Activated CD4-positive, alpha-beta memory T cell treated with anti-CD3 and anti-CD28 coated beads for 36 hours (primary cell): ENCODE results near the gene PPP1R7. TPM values are rescaled to one million over a fixed set of nuclear protein-coding genes. Genes with fewer than 3 reads are reported as not detected.

Source experiments
- CTCF ChIA-PET: fragments of 350-600 bp; sonication (Branson Sonifier 250); formaldehyde crosslinking; loops from one replicate; lab custom pipeline; 2021; ENCODE audit warnings: antibody characterized with exemption, inconsistent platforms; lab: Charles Lee
- POLR2A ChIA-PET: fragments of 350-600 bp; sonication (Branson Sonifier 250); formaldehyde crosslinking; loops from one replicate; lab custom pipeline; 2021; ENCODE audit warnings: antibody characterized with exemption; lab: Charles Lee
- DNase-seq: peaks from one replicate; pipeline ENCODE4 v3.0.0-alpha.2; 2020
- H3K27ac Mint-ChIP-seq: one replicate; pipeline ENCODE4 v1.8.0; 2021; ENCODE audit warnings: mixed read lengths
- H3K27me3 Mint-ChIP-seq: one replicate; pipeline ENCODE4 v1.8.0; 2021; ENCODE audit warnings: mixed read lengths
- H3K36me3 Mint-ChIP-seq: one replicate; pipeline ENCODE4 v1.8.0; 2021; ENCODE audit warnings: mixed read lengths
- H3K4me1 Mint-ChIP-seq: one replicate; pipeline ENCODE4 v1.8.0; 2021; ENCODE audit warnings: low read depth, mixed read lengths
- H3K4me3 Mint-ChIP-seq: one replicate; pipeline ENCODE4 v1.8.0; 2021; ENCODE audit warnings: mild to moderate bottlenecking, mixed read lengths
- H3K9me3 Mint-ChIP-seq: one replicate; pipeline ENCODE4 v1.8.0; 2021; ENCODE audit warnings: mixed read lengths
- intact Hi-C: fragments of 100-400 bp; cut with micrococcal nuclease; formaldehyde crosslinking; loops from one replicate; pipeline ENCODE4 v1.15.1; 2023
- total RNA-seq, 2 experiments: library from RNA; stranded (reverse); gene quantifications; one replicate each; pipeline ENCODE4 v1.2.3, GENCODE V29; 2021

The PPP1R7 gene
- total RNA-seq, 2 experiments from 2014 or later, result 123 to 132 TPM

DNA sequence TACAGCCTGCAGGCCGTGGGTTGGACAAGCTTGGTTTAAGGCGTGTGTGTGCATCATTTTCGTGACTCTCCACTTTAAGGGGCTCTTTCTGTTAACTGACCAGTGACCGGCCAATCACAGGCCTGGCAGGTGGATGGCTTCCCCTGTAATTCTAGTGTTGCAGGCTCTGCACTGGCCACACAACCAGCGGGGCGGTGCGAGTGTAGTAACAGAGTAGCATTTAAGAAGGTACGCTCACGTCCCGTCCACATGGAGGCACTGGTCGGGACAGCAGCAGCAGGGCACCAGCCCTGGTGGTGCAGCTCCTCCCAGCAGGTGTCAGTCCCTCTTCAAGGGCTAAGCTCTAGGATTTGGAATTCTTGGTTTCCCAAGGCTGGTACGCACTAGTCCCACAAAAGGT is 30.2 kb downstream of the PPP1R7 start:
- H3K36me3 Mint-ChIP-seq, result peaks cover 31% of the 10 kb centered on the region
- CTCF ChIA-PET, result interaction anchor here (0.6 to 1.5 kb wide), 2 partner anchors 31 to 506 kb away, joined by 3 to 6 read pairs; partner anchors contain the start of genes DTYMK and PASK
- H3K4me1 Mint-ChIP-seq, result peaks cover 19% of the 10 kb centered on the region
- H3K27me3 Mint-ChIP-seq, result no peaks in the 10 kb centered on the region
- no peak for DNase-seq
- intact Hi-C loops, result loop anchor here (1.0 kb wide), 3 partner anchors 25 to 264 kb away; partner anchors contain the start of gene PPP1R7
- H3K9me3 Mint-ChIP-seq, result no peaks in the 10 kb centered on the region
- POLR2A ChIA-PET, result interaction anchor here (1.2 to 1.9 kb wide), 3 partner anchors 26 to 38 kb away, joined by 3 to 6 read pairs (median 4); partner anchors contain the start of gene PASK
- H3K4me3 Mint-ChIP-seq, result no peak overlapping the region
- H3K27ac Mint-ChIP-seq, result no peak overlapping the region

DNA sequence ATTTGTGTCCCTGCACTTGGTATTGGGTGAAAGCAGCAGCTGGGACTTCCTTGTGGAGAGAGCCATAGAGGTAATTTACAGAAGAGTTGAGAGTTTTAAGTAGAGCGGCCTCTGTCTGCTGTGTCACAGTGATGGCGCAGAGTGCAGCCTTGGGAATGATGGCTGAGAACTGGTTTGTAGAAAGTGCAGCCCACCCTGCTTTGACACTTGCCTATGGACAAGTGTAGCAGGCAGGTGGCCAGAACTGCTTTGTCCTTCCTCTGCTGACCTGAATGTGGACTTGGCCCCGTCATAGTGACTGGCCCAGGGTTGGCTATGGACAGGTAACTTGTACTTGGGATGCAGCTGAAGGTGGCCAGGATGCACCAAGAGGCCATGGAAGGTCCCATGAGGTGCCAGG is 31.9 kb downstream of the PPP1R7 start:
- peaks cover 19% of the 10 kb centered on the region for H3K4me1 Mint-ChIP-seq
- no peaks in the 10 kb centered on the region for H3K9me3 Mint-ChIP-seq
- H3K36me3 Mint-ChIP-seq, result peaks cover 28% of the 10 kb centered on the region
- CTCF ChIA-PET, result no interaction called here
- intact Hi-C loops, result no loop called here
- H3K27me3 Mint-ChIP-seq, result no peaks in the 10 kb centered on the region
- no peak overlapping the region for H3K4me3 Mint-ChIP-seq
- POLR2A ChIA-PET, result no interaction called here
- no peak for DNase-seq
- no peak overlapping the region for H3K27ac Mint-ChIP-seq

DNA sequence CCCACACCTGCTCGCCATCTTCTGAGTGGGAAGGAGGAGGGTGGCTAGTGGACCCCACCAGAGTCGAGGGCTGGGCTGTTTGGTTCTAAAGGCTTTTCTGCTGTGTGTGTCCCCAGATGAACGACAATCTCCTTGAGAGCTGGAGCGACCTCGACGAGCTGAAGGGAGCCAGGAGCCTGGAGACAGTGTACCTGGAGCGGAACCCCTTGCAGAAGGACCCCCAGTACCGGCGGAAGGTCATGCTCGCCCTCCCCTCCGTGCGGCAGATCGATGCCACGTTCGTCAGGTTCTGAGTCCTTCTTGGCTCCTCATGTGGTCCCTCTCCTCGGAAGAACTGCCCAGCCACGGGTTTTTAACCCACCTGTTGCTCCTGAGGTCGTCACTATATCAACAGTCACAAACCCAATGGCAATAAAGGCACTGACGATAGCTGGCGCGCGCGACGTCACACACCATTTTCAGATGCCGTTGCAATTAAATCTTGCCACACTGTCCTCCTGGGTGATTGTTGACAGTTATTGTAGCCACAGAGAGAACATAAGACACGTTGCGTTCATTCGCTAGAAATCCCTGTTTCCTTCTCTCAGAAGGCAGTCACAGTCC is 32.4 kb downstream of the PPP1R7 start:
- Mint-ChIP-seq H3K4me3 (no peak overlapping the region), H3K27me3 (no peaks in the 10 kb centered on the region), H3K4me1 (peaks cover 19% of the 10 kb centered on the region), H3K36me3 (peaks cover 28% of the 10 kb centered on the region), H3K27ac (no peak overlapping the region), H3K9me3 (no peaks in the 10 kb centered on the region)
- CTCF ChIA-PET, result no interaction called here
- POLR2A ChIA-PET, result no interaction called here
- intact Hi-C loops, result no loop called here
- DNase-seq, result no peak

DNA sequence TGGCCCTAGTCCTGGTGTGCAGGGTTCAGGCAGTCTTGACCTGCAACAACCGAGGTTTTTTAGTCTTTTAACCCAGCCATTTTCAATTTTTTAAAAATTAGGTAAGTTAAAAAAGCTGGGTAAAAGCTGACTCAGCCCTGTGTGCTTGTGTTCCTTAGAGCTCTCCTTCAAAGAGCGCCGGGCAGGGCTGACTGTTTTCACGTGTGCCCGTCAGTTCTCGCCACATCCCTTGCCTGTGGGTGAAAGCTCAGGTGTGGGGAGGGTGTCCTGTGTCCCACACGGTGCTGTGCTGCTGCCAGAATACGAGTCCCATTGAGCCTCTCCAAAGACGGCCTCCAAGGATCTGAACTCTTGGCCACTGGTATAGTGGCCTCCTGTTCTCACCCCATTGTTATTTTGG is 33.0 kb downstream of the PPP1R7 start:
- H3K36me3 Mint-ChIP-seq, result peaks cover 26% of the 10 kb centered on the region

DNA sequence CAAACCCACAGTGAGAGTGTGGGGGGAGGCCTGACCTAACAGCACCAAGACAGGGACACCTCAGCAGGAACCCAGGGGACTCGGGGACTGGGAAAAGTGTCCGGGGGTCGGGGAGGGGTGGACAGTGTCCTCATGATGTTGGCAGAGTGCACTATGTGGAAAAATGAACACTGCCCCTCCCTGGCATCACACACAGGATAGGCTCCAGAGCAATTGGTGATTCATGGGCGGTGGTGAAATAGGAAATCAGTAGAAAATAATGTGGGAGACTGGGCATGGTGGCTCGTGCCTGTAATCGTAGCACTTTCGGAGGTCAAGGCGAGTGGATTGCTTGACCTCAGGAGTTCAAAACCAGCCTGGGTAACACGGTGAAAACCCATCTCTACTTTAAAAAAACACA is 34.6 kb downstream of the PPP1R7 start:
- no peak overlapping the region for H3K4me3 Mint-ChIP-seq
- no peaks in the 10 kb centered on the region for H3K27me3 Mint-ChIP-seq
- no peaks in the 10 kb centered on the region for H3K9me3 Mint-ChIP-seq
- peaks cover 19% of the 10 kb centered on the region for H3K36me3 Mint-ChIP-seq
- ChIA-PET CTCF (interaction anchor here (0.7 kb wide), 1 partner anchor 322 kb away, joined by 3 read pairs; no protein-coding TSS in a partner anchor), POLR2A (no interaction called here)
- no peak overlapping the region for H3K27ac Mint-ChIP-seq
- DNase-seq, result no peak
- intact Hi-C loops, result no loop called here
- H3K4me1 Mint-ChIP-seq, result peaks cover 8% of the 10 kb centered on the region

More for the DNA sequence above, 33.0 kb downstream of the PPP1R7 start:
- H3K9me3 Mint-ChIP-seq, result no peaks in the 10 kb centered on the region
- intact Hi-C loops, result no loop called here
- ChIA-PET POLR2A (no interaction called here), CTCF (no interaction called here)
- DNase-seq, result no peak
- H3K27me3 Mint-ChIP-seq, result no peaks in the 10 kb centered on the region
- no peak overlapping the region for H3K4me3 Mint-ChIP-seq
- peaks cover 19% of the 10 kb centered on the region for H3K4me1 Mint-ChIP-seq
- no peak overlapping the region for H3K27ac Mint-ChIP-seq

DNA sequence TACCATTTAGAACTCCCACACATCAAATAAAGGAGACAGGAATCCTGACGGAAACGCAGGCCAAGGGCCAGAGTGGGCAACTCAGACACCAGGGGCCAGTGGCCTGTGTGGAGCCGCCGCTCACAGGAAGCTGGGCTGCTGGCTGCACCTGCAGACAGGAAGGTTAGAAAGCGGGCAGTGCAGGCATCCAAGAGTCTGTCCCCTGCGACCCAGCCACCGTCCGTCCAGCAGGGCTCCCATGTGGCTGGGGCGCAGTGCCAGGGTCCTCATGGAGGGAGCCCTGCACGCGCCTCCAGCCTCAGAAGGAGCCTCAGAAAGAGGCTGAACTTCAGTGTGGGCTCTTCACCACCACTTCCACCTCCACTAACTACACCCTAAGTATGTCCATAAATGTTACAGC is 35.7 kb downstream of the PPP1R7 start:
- Mint-ChIP-seq H3K4me1 (no peaks in the 10 kb centered on the region), H3K27me3 (no peaks in the 10 kb centered on the region), H3K36me3 (peaks cover 16% of the 10 kb centered on the region), H3K4me3 (no peak overlapping the region), H3K27ac (no peak overlapping the region), H3K9me3 (no peaks in the 10 kb centered on the region)
- CTCF ChIA-PET, result no interaction called here
- DNase-seq, result no peak
- POLR2A ChIA-PET, result no interaction called here
- intact Hi-C loops, result no loop called here

DNA sequence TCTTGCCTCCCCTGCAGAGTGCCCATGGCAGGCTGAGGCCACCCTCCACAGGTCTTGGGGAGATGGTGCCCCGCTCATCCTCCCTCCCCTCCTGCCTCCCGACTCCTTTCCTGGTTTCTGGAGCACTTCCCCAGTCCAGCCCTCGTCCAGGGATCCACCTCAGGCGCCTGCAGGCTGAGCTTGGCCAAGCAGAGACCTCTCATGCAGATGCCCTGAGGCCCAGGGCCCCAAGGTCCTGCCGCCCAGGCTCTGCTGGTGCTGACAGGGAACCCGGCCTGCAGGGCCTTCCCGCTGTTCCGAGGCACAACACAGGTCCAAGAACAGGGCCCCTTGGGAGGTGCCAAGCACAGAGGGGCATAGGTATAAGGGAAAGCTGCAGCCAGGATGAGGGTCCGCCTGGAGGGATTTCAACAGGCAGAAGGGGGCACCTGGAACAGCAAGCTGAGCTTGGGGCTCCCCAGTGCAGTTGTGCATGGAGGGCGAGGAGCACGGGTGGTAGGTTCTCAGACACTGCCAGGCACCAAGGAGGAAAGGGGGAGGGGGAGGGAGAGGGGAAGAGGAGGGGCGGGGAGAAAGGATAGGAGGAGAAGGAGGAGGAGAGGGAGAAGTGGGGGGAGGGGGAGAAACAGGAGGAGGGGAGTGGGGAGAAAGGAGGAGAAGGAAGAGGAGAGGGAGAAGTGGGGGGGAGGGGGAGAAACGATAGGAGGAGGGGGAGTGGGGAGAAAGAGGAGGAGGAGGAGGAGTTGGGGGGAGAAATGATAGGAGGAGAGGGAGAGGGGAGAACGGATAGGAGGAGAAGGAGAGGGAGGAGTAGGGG is 37.0 kb downstream of the PPP1R7 start:
- ChIA-PET CTCF (no interaction called here), POLR2A (no interaction called here)
- no peaks in the 10 kb centered on the region for H3K9me3 Mint-ChIP-seq
- no peaks in the 10 kb centered on the region for H3K4me1 Mint-ChIP-seq
- H3K27ac Mint-ChIP-seq, result no peak overlapping the region
- no peaks in the 10 kb centered on the region for H3K27me3 Mint-ChIP-seq
- no peak overlapping the region for H3K4me3 Mint-ChIP-seq
- H3K36me3 Mint-ChIP-seq, result peaks cover 11% of the 10 kb centered on the region
- no peak for DNase-seq
- intact Hi-C loops, result no loop called here

DNA sequence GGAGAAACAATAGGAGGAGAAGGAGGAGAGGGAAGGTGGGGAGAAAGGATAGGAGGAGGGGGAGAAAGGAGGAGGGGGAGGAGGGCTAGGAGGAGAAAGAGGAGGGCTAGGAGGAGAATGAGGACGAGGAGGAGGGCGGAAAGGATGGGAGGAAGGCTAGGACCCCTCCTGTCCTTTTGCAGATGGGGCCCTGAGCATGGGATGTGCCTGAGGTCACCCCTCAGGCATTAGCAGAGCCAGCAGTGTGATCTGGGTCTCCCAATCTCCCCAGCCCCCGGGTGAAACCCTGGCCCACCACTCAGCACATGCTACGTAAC is 37.6 kb downstream of the PPP1R7 start:
- Mint-ChIP-seq H3K4me3 (no peak overlapping the region), H3K9me3 (no peaks in the 10 kb centered on the region)
- POLR2A ChIA-PET, result no interaction called here

DNA sequence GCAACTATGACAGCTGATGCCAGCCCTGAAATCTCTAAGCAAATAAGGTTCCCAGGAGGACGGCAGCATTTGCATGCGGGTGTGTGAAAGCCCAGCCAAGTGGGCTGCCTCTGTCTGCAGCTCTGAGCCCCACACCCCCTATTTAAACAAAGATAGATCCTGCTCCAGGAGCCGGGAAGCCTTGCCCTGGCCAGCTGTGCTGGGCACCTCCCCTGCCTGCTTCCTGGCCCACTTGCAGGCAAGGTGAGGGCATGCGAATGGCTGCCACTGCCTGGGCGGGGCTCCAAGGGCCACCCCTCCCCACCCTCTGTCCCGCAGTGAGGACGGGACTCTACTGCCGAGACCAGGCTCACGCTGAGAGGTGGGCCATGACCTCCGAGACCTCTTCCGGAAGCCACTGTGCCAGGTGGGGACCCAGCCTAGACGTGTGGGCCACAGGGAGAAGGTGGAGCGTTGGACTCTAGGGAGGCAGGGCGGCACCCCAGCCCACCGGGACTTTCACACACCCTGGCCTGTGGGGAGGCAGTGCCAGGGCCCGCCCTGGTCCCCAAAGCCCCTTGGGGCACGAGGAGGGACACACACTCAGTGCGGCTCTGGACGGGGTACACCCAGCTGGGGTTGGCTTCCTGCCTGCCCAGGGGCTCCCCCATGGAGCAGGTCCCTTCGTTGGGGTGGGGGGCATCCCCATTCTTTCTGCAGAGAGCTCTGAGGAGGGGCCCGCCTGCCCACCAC is 38.3 kb downstream of the PPP1R7 start, which contains the start of gene ANO7:
Gene ANO7, plus strand, starts transcription at position 317 of the 732 bp plus-strand sequence. CDS start 1,387 bp downstream, outside the sequence.
- H3K27me3 Mint-ChIP-seq, result no peaks in the 10 kb centered on the region
- no peak within 1 kb of the TSS for H3K27ac Mint-ChIP-seq
- CTCF ChIA-PET, result no interaction called here
- no peak for DNase-seq
- H3K36me3 Mint-ChIP-seq, result peaks cover 3% of the 10 kb centered on the region
- intact Hi-C loops, result no loop called here
- no peak within 1 kb of the TSS for H3K4me3 Mint-ChIP-seq
- no peaks in the 10 kb centered on the region for H3K4me1 Mint-ChIP-seq
- H3K9me3 Mint-ChIP-seq, result no peaks in the 10 kb centered on the region
- POLR2A ChIA-PET, result no interaction called here

More for the DNA sequence above, 37.6 kb downstream of the PPP1R7 start:
- DNase-seq, result no peak
- no peak overlapping the region for H3K27ac Mint-ChIP-seq
- no peaks in the 10 kb centered on the region for H3K4me1 Mint-ChIP-seq
- intact Hi-C loops, result no loop called here
- no peaks in the 10 kb centered on the region for H3K27me3 Mint-ChIP-seq
- CTCF ChIA-PET, result no interaction called here
- H3K36me3 Mint-ChIP-seq, result peaks cover 5% of the 10 kb centered on the region

DNA sequence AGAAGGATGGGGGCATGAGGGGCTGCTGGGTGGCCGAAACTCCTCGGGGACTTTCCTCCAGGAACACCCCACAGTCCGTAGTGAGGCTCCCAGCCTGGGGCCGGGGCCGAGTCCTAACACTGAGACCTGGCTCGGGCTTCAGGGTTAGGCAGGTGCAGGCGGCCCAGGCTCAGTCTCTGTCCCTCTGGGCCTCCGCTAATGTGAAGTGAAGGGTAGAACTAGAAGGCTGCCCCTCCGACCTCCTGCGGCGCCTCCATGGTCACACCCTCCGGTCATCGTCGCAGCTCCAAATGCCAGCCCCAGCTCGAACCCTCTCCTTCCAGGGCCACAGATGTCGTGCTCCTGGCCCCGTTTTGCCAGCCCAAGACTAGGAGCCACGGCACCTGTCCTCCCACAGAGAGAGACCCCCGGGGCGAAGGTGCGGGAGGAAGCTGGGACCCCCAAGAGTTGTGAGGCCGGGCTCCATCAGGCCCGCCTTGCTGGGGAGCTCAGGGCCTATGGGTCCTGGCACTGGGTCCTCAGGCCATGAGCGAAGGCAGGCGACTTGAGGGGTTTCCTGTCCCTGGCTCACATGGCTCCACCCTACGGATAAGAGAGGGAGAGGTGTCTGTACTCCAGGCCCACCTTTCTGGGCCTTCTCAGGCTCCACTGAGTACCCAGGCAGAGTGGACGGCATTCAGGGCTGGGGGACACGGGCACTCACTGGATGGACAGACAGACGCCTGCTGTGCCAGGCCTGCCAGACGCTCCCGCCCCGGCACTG is 39.0 kb downstream of the PPP1R7 start:
- H3K9me3 Mint-ChIP-seq, result no peaks in the 10 kb centered on the region
- intact Hi-C loops, result no loop called here
- POLR2A ChIA-PET, result no interaction called here

DNA sequence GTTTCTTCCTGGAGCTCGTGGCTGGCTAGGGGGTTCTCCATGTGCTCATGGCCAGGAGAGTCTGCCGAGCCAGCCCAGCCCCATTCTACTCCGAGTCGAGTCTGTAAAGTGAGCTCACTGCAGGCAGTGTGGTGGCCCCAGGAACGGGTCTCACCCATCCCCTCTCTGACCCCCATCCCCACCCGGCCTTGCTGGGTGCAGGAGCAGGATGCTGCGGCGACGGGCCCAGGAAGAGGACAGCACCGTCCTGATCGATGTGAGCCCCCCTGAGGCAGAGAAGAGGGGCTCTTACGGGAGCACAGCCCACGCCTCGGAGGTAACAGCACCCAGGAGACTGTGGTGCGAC is 39.6 kb downstream of the PPP1R7 start:
- intact Hi-C loops, result no loop called here
- DNase-seq, result no peak
- Mint-ChIP-seq H3K4me1 (no peaks in the 10 kb centered on the region), H3K27me3 (no peaks in the 10 kb centered on the region), H3K4me3 (no peak overlapping the region), H3K36me3 (no peaks in the 10 kb centered on the region), H3K27ac (no peak overlapping the region), H3K9me3 (no peaks in the 10 kb centered on the region)
- ChIA-PET CTCF (no interaction called here), POLR2A (no interaction called here)

More for the DNA sequence above, 39.0 kb downstream of the PPP1R7 start:
- no peaks in the 10 kb centered on the region for H3K4me1 Mint-ChIP-seq
- CTCF ChIA-PET, result no interaction called here
- H3K27me3 Mint-ChIP-seq, result no peaks in the 10 kb centered on the region
- DNase-seq, result no peak
- H3K4me3 Mint-ChIP-seq, result no peak overlapping the region
- H3K27ac Mint-ChIP-seq, result no peak overlapping the region
- no peaks in the 10 kb centered on the region for H3K36me3 Mint-ChIP-seq
